K562 (cell line): ENCODE data around the gene PRR16. TPM values are rescaled to one million over a fixed set of nuclear protein-coding genes. Genes with fewer than 3 reads are reported as not detected.
A peak's percentile ranks its signal among the peaks of the same experiment; 100 is the strongest.

Experiments
- ATAC-seq: fragments of 200-7000 bp; cut with Tn5 transposase; 3 replicates; pipeline ENCODE4 v1.9.1; 2020; ENCODE audit warnings: moderate library complexity
- BruUV-seq: library from RNA; stranded (reverse); fragments of 400-500 nt; replicated peaks from 2 replicates; lab custom pipeline; 2021; lab: Mats Ljungman, UMichigan
- CTCF ChIA-PET: fragments of 300-600 bp; formaldehyde crosslinking; extraction: SDS; loops from one replicate; lab custom pipeline; 2021; ENCODE audit warnings: low intra/inter-chr PET ratio; lab: Yijun Ruan, JAX
- POLR2A ChIA-PET: fragments of 300-600, 350-650 bp; sonication (Branson Sonifier 250); formaldehyde crosslinking; extraction: SDS; loops from one replicate; lab custom pipeline; 2021; ENCODE audit warnings: antibody characterized with exemption, inconsistent platforms; lab: Yijun Ruan, JAX
- DNase-seq, 4 experiments: peaks; one replicate each; pipeline versions ENCODE4 v3.0.0 to v3.0.0-alpha.2; 2011 to 2018; ENCODE audit warnings: low spot score in 3 of 4, mixed read lengths in 3 of 4; ENCODE audit errors: extremely low read depth in 1 of 4
- FAIRE-seq: peaks from 2 replicates; lab custom pipeline; 2011; peaks lifted over from hg19 to GRCh38; lab: Jason Lieb, UNC
- H2AFZ ChIP-seq: 2 replicates; pipeline ENCODE4 v1.6.0; 2011; ENCODE audit warnings: low read depth, low read length, control low read depth, inconsistent platforms
- H3K27ac ChIP-seq: fragments of 200-600 bp; 3 replicates; pipeline ENCODE4 v1.8.0; 2011; ENCODE audit warnings: low read depth, mild to moderate bottlenecking, control low read depth, inconsistent platforms, low read length, moderate library complexity, mixed read lengths; ENCODE audit errors: extremely low read depth
- H3K27me3 ChIP-seq, 2 experiments: fragments of 300-600 bp in 1 of 2; 2 replicates in 1 of 2; 3 replicates in 1 of 2; pipeline versions ENCODE4 v1.6.0 to v1.8.0; 2011; ENCODE audit warnings: inconsistent platforms in 2 of 2, low read length in 2 of 2, mild to moderate bottlenecking in 1 of 2, mixed read lengths in 1 of 2, moderate library complexity in 1 of 2; ENCODE audit not compliant: control insufficient read depth in 2 of 2, insufficient read depth in 2 of 2
- H3K36me3 ChIP-seq: fragments of 300-600 bp; 3 replicates; pipeline ENCODE4 v1.8.0; 2011; ENCODE audit warnings: mild to moderate bottlenecking, low read length, inconsistent platforms; ENCODE audit not compliant: control insufficient read depth, insufficient read depth
- H3K4me1 ChIP-seq, 2 experiments: fragments of 200-600 bp in 1 of 2; replicated peaks in 1 of 2; 2 replicates in 1 of 2; 3 replicates in 1 of 2; pipeline versions ENCODE4 v1.5.1 to v1.8.0; 2011; ENCODE audit warnings: inconsistent platforms in 2 of 2, low read length in 2 of 2, mild to moderate bottlenecking in 1 of 2, mixed read lengths in 1 of 2, moderate library complexity in 1 of 2; ENCODE audit not compliant: control insufficient read depth in 2 of 2, insufficient read depth in 2 of 2
- H3K4me2 ChIP-seq: 2 replicates; pipeline ENCODE4 v1.6.1; 2011; ENCODE audit warnings: low read length, control low read depth, inconsistent platforms, mixed read lengths; ENCODE audit not compliant: insufficient read depth
- H3K4me3 ChIP-seq: fragments of 200-600 bp; sonication (generic), shearing (Covaris generic); 2 replicates; pipeline ENCODE4 v1.5.1; 2016; ENCODE audit warnings: control low read depth, inconsistent platforms
- H3K79me2 ChIP-seq: fragments of 200-600 bp; 3 replicates; pipeline ENCODE4 v1.8.0; 2011; ENCODE audit warnings: low read length, inconsistent platforms; ENCODE audit not compliant: control insufficient read depth, insufficient read depth
- H3K9ac ChIP-seq, 2 experiments: 2 replicates each; pipeline versions ENCODE4 v1.6.0 to v1.6.1; 2011; ENCODE audit warnings: low read depth in 2 of 2, low read length in 2 of 2, control low read depth in 1 of 2, inconsistent platforms in 1 of 2, mild to moderate bottlenecking in 1 of 2, mixed read lengths in 1 of 2; ENCODE audit not compliant: insufficient read depth in 1 of 2
- H3K9me1 ChIP-seq: one replicate; pipeline ENCODE4 v1.6.0; 2011; ENCODE audit warnings: inconsistent platforms, mild to moderate bottlenecking, low read length, moderate library complexity; ENCODE audit not compliant: control insufficient read depth, insufficient read depth
- H3K9me3 ChIP-seq: replicated peaks from 2 replicates; pipeline ENCODE4 v1.5.1; 2011; ENCODE audit warnings: low read depth, low read length, inconsistent platforms; ENCODE audit not compliant: control insufficient read depth, insufficient read depth
- H4K20me1 ChIP-seq: replicated peaks from 2 replicates; pipeline ENCODE4 v1.6.1; 2011; ENCODE audit warnings: low read length, inconsistent platforms, mixed read lengths; ENCODE audit not compliant: control insufficient read depth, insufficient read depth
- GABPA ChIP-seq: fragments of 200-800 bp; sonication (Bioruptor generic); conservative IDR thresholded peaks from 2 replicates; pipeline ENCODE4 v1.6.1; 2016; ENCODE audit warnings: low read depth, missing genetic modification characterization, missing compliant biosample characterization
- MAZ ChIP-seq, 2 experiments: fragments of 450-650 bp in 1 of 2; sonication (generic) in 1 of 2; formaldehyde crosslinking; IDR thresholded peaks in 1 of 2; conservative IDR thresholded peaks in 1 of 2; 2 replicates each; pipeline versions ENCODE4 v1.4.0 to v1.5.0; 2020; ENCODE audit warnings: mild to moderate bottlenecking in 1 of 2, missing genetic modification reagents in 1 of 2
- MED1 ChIP-seq: sonication (generic); formaldehyde crosslinking; IDR thresholded peaks from 2 replicates; pipeline ENCODE4 v1.8.1; 2023; ENCODE audit warnings: missing genetic modification reagents, borderline replicate concordance
- MYC ChIP-seq, 2 experiments: fragments of 250-450 bp in 1 of 2; sonication (Bioruptor Pico) in 1 of 2; IDR thresholded peaks; 2 replicates each; pipeline versions ENCODE4 v1.5.1 to v1.6.1; 2012 to 2021; ENCODE audit warnings: low read depth in 2 of 2, borderline replicate concordance in 1 of 2, improper control_type of control experiment in 1 of 2, low read length in 1 of 2, mild to moderate bottlenecking in 1 of 2, moderate library complexity in 1 of 2
- NFE2 ChIP-seq: IDR thresholded peaks from 2 replicates; pipeline ENCODE4 v1.6.1; 2014; ENCODE audit warnings: antibody characterized with exemption, low read depth
- NRF1 ChIP-seq, 2 experiments: fragments of 450-650 bp; IDR thresholded peaks in 1 of 2; conservative IDR thresholded peaks in 1 of 2; 2 replicates each; pipeline ENCODE4 v1.6.1; 2014; ENCODE audit warnings: mild to moderate bottlenecking in 2 of 2
- SRSF9 ChIP-seq: fragments of 200-400 bp; formaldehyde crosslinking; IDR thresholded peaks from 2 replicates; pipeline ENCODE4 v1.6.1; 2017; ENCODE audit warnings: low read depth, low read length, borderline replicate concordance
- TARDBP ChIP-seq: fragments of 450-650 bp; IDR thresholded peaks from 2 replicates; pipeline ENCODE4 v1.6.1; 2016
- ZC3H8 ChIP-seq: fragments of 450-650 bp; IDR thresholded peaks from 2 replicates; pipeline ENCODE4 v1.6.1; 2017
- WGBS: fragments of 100-300 bp; shearing (Covaris generic); methylation state at CpG from one replicate; pipeline ENCODE4 v1.1.6; 2016; ENCODE audit warnings: low coverage, mixed read lengths; ENCODE audit not compliant: insufficient coverage; ENCODE audit errors: missing lambda C conversion rate; 5-methylcytosine and 5-hydroxymethylcytosine counted together
- in situ Hi-C: fragments of 300-500 bp; cut with MboI; formaldehyde crosslinking; loops from 4 replicates; pipeline ENCODE4 v1.15.0; 2018; ENCODE audit warnings: inconsistent platforms, mixed read lengths
- intact Hi-C: fragments of 100-400 bp; cut with micrococcal nuclease; formaldehyde crosslinking; loops from 2 replicates; pipeline ENCODE4 v1.14.2; 2022
- polyA plus RNA-seq, 8 experiments: library from polyadenylated mRNA; depleted of rRNA in 4 of 8; stranded (reverse) in 5 of 8; unstranded in 3 of 8; fragments of >200 nt; fragmentation: Nextera tagmentation in 2 of 8; fragmentation: Illumina TruSeq in 1 of 8; extraction: Ambion mirVana in 2 of 8; extraction: Trizol in 1 of 8; gene quantifications; 2 replicates each; pipeline versions ENCODE4 v1.2.1 to v1.2.3, GENCODE V29; 2011 to 2014; ENCODE audit warnings: inconsistent platforms in 1 of 8, missing spikeins in 1 of 8
- total RNA-seq, 7 experiments: library from RNA; depleted of rRNA in 6 of 7; stranded (reverse); fragments of >200 nt in 6 of 7; fragmentation: Illumina TruSeq in 2 of 7; extraction: Trizol in 2 of 7; gene quantifications; 2 replicates each; pipeline versions ENCODE4 v1.2.1 to v1.2.3, GENCODE V29; 2011 to 2021; ENCODE audit warnings: low replicate concordance in 1 of 7
- TF ChIP-seq, protein P1 (sequence below): sonication (generic); formaldehyde crosslinking; IDR thresholded peaks from 2 replicates; pipeline ENCODE4 v1.8.1; 2022; ENCODE audit warnings: missing genetic modification reagents

PRR16 gene
- total and polyA plus RNA-seq, 9 of the 15 experiments (the other 6 are each of a cell fraction or from before 2014, with no cell fraction given) = 0.61 to 10.1 (median 3.3) TPM

DNA sequence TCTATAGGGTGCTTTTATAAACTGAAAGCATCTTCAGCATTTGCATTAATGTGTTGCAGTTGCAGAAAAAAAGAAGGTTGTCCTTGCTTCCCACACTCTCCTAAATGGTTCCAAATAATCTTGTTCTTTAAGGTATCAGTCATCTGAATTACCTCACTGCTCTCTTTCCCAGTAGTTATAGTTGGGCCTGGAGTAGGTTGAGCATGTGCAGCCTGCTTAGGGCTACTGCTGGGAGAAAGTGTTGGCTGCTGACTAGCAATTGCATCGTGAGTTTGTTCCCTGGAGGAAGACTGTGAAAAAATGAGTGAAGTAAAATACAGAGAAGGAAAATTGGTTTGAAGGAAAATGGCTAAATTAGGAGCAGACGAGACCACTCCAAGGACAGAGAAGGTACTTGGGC, 74.5 kb downstream of the PRR16 start:
- H3K27ac ChIP-seq = no peak overlapping the region
- POLR2A ChIA-PET = no interaction called here
- intact Hi-C loops = no loop called here
- in situ Hi-C loops = no loop called here
- no peaks in the 10 kb centered on the region for H3K27me3 ChIP-seq
- FAIRE-seq = peak; percentile 35
- H3K79me2 ChIP-seq = no peaks in the 10 kb centered on the region; the same call in 2 of the 3 replicates
- no peak overlapping the region for H3K4me3 ChIP-seq
- no peaks in the 10 kb centered on the region for H4K20me1 ChIP-seq
- CTCF ChIA-PET = no interaction called here
- H3K4me2 ChIP-seq = no peak overlapping the region
- no peak for DNase-seq
- no peaks in the 10 kb centered on the region for H3K9me1 ChIP-seq
- TF ChIP-seq NRF1 (conservative IDR thresholded peaks at IDR 0.05 in 1 of 2, IDR thresholded peaks at IDR 0.05 in 1 of 2) (peak; percentile 37 to 39; a peak in 2 of 4 replicates), MAZ (CRISPR knock-in tag; conservative IDR thresholded peaks at IDR 0.05 in 1 of 2, IDR thresholded peaks at IDR 0.05 in 1 of 2) (no peak)
- 16% methylated on average over 2 of the region's 2 CpGs for WGBS
- no peaks in the 10 kb centered on the region for H3K36me3 ChIP-seq
- BruUV-seq = no TSS peak
- no peaks in the 10 kb centered on the region for H3K9me3 ChIP-seq
- no peak overlapping the region for H2AFZ ChIP-seq
- H3K9ac ChIP-seq = no peak overlapping the region
- no peaks in the 10 kb centered on the region for H3K4me1 ChIP-seq
- peak; percentile 62 for ATAC-seq

DNA sequence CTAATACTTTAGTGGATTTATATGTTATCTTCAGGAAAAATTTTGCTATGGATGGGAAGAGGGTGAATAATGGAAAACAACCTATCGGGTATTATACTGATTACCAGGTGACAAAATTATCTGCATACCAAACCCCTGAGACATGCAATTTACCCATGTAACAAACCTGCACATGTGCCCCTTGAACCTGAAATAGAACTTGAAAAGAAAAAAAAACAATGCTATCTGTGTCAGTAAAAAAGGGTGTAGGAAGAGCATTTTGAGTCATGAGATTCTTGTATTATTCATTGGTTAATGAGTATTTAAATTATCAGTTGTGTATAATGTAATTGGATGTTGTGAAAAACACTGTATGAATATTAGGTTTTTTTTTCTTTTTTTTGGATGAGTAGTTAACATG, 75.4 kb downstream of the PRR16 start:
- Histone ChIP-seq H3K36me3 (no peaks in the 10 kb centered on the region), H3K27ac (peak overlapping the region; percentile 19; the same call in 1 of the 3 replicates), H3K4me2 (no peak overlapping the region), H3K9ac (no peak overlapping the region), H4K20me1 (no peaks in the 10 kb centered on the region), H3K4me3 (no peak overlapping the region), H3K4me1 (no peaks in the 10 kb centered on the region), H2AFZ (no peak overlapping the region), H3K9me1 (no peaks in the 10 kb centered on the region), H3K9me3 (no peaks in the 10 kb centered on the region), H3K27me3 (no peaks in the 10 kb centered on the region), H3K79me2 (no peaks in the 10 kb centered on the region; the same call in 2 of the 3 replicates)
- in situ Hi-C loops = no loop called here
- intact Hi-C loops = no loop called here
- ChIA-PET CTCF (no interaction called here), POLR2A (no interaction called here)
- ATAC-seq = no peak
- BruUV-seq = no TSS peak
- WGBS = 47% methylated on average over 1 of the region's 1 CpG
- no peak for FAIRE-seq
- TF ChIP-seq NFE2 = no peak
- TF ChIP-seq GABPA (tag) = no peak
- no peak for TF ChIP-seq MED1
- no peak for TF ChIP-seq SRSF9
- no peak for TF ChIP-seq ZC3H8
- TF ChIP-seq, protein P1, sequence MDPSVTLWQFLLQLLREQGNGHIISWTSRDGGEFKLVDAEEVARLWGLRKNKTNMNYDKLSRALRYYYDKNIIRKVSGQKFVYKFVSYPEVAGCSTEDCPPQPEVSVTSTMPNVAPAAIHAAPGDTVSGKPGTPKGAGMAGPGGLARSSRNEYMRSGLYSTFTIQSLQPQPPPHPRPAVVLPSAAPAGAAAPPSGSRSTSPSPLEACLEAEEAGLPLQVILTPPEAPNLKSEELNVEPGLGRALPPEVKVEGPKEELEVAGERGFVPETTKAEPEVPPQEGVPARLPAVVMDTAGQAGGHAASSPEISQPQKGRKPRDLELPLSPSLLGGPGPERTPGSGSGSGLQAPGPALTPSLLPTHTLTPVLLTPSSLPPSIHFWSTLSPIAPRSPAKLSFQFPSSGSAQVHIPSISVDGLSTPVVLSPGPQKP = no peak
- no peak for TF ChIP-seq TARDBP
- no peak for TF ChIP-seq MYC (IDR thresholded peaks at IDR 0.05; ENCODE audit: low read depth, low read length)
- no peak for TF ChIP-seq MYC (CRISPR knock-in tag; IDR thresholded peaks at IDR 0.05; ENCODE audit: borderline replicate concordance, low read depth)
- DNase-seq = no peak
